ENCODE results near the gene XPO5. TPM values are rescaled to one million over a fixed set of nuclear protein-coding genes. Genes with fewer than 3 reads are reported as not detected.

Gene XPO5
- total and polyA plus RNA-seq, 2 of the 4 experiments (the other 2 are of a cell fraction), result 29.0 to 30.1 TPM

DNA sequence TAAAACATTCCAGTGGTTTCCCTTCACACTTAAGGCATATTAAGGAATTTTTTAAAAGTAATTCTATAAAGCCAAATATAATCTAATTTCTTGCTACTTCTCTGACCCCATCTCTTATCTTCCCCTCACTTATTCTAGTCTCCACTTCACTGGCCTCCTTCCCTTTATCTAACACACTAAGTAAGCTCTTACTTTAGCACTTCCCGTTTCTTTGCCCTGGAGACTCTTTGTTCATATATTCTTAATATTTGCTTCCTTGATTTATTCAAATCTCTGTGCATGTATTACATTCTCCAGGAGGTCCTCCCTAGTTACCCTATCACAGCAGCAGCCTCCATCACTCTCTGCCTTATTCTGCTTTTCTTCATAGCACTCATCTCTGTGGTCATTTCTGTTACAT is 33.0 kb upstream of the XPO5 start:
- peaks cover 14% of the 10 kb centered on the region for H3K36me3 ChIP-seq (ENCODE audit: control insufficient read depth, insufficient read depth, low read length)
- no peaks in the 10 kb centered on the region for H3K9me1 ChIP-seq (ENCODE audit: insufficient read depth, low read length)
- no peak overlapping the region for H2BK15ac ChIP-seq (ENCODE audit: low read depth, low read length)
- no peak overlapping the region for H3K27ac ChIP-seq (ENCODE audit: insufficient read depth, low read length)
- no peak for TF ChIP-seq NFE2L2 (IDR thresholded peaks at IDR 0.05; ENCODE audit: low read depth, low read length)
- no peak for TF ChIP-seq MAZ (IDR thresholded peaks at IDR 0.05; ENCODE audit: borderline replicate concordance, low read depth, low read length)
- TF ChIP-seq, protein P1, sequence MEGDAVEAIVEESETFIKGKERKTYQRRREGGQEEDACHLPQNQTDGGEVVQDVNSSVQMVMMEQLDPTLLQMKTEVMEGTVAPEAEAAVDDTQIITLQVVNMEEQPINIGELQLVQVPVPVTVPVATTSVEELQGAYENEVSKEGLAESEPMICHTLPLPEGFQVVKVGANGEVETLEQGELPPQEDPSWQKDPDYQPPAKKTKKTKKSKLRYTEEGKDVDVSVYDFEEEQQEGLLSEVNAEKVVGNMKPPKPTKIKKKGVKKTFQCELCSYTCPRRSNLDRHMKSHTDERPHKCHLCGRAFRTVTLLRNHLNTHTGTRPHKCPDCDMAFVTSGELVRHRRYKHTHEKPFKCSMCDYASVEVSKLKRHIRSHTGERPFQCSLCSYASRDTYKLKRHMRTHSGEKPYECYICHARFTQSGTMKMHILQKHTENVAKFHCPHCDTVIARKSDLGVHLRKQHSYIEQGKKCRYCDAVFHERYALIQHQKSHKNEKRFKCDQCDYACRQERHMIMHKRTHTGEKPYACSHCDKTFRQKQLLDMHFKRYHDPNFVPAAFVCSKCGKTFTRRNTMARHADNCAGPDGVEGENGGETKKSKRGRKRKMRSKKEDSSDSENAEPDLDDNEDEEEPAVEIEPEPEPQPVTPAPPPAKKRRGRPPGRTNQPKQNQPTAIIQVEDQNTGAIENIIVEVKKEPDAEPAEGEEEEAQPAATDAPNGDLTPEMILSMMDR (conservative IDR thresholded peaks at IDR 0.05; ENCODE audit: low read depth, low read length), result no peak
- TF ChIP-seq CHD1 (IDR thresholded peaks at IDR 0.05; ENCODE audit: low read depth, low read length), result no peak
- no peak for TF ChIP-seq MAFK (IDR thresholded peaks at IDR 0.05; ENCODE audit: low read depth, low read length)
- TF ChIP-seq RCOR1 (IDR thresholded peaks at IDR 0.05; ENCODE audit: insufficient replicate concordance, low read length), result no peak
- TF ChIP-seq FOS (IDR thresholded peaks at IDR 0.05; ENCODE audit: low read depth, low read length), result no peak
- no peak for TF ChIP-seq POLR2A (IDR thresholded peaks at IDR 0.05; ENCODE audit: low read depth, low read length)
- TF ChIP-seq CEBPB (IDR thresholded peaks at IDR 0.05; ENCODE audit: low read depth, low read length), result no peak
- TF ChIP-seq, protein P2, sequence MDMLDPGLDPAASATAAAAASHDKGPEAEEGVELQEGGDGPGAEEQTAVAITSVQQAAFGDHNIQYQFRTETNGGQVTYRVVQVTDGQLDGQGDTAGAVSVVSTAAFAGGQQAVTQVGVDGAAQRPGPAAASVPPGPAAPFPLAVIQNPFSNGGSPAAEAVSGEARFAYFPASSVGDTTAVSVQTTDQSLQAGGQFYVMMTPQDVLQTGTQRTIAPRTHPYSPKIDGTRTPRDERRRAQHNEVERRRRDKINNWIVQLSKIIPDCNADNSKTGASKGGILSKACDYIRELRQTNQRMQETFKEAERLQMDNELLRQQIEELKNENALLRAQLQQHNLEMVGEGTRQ (IDR thresholded peaks at IDR 0.05; ENCODE audit: low read depth, low read length), result no peak
- TF ChIP-seq, protein P3, sequence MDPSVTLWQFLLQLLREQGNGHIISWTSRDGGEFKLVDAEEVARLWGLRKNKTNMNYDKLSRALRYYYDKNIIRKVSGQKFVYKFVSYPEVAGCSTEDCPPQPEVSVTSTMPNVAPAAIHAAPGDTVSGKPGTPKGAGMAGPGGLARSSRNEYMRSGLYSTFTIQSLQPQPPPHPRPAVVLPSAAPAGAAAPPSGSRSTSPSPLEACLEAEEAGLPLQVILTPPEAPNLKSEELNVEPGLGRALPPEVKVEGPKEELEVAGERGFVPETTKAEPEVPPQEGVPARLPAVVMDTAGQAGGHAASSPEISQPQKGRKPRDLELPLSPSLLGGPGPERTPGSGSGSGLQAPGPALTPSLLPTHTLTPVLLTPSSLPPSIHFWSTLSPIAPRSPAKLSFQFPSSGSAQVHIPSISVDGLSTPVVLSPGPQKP (IDR thresholded peaks at IDR 0.05; ENCODE audit: borderline replicate concordance, low read depth, low read length), result no peak
- no peak for TF ChIP-seq RFX5 (IDR thresholded peaks at IDR 0.05; ENCODE audit: low read depth, low read length)
- no peak for TF ChIP-seq SMC3 (IDR thresholded peaks at IDR 0.05; ENCODE audit: low read depth, low read length)
- TF ChIP-seq RAD21 (IDR thresholded peaks at IDR 0.05; ENCODE audit: low read length), result no peak
- no peak for TF ChIP-seq MXI1 (IDR thresholded peaks at IDR 0.05; ENCODE audit: borderline replicate concordance, low read depth, low read length)
- no peak for TF ChIP-seq BHLHE40 (IDR thresholded peaks at IDR 0.05; ENCODE audit: low read depth, low read length)
- H4K5ac ChIP-seq (ENCODE audit: low read depth, low read length), result no peak overlapping the region
- H3K79me1 ChIP-seq (ENCODE audit: low read depth in 1 of 2, low read length in 2 of 2), result peaks cover 5 to 15% of the 10 kb centered on the region in 2 experiments
- H3K4ac ChIP-seq (ENCODE audit: low read depth, low read length), result no peak overlapping the region
- dilution Hi-C loops (cut with HindIII; ENCODE audit: low sequenced_read_pairs, unreplicated experiment), result no loop called here
- no peak overlapping the region for H3K23ac ChIP-seq (ENCODE audit: low read depth, low read length)
- no peak overlapping the region for H3K4me3 ChIP-seq (ENCODE audit: insufficient read depth, low read depth, low read length)
- H3K9me3 ChIP-seq (ENCODE audit: control insufficient read depth, insufficient read depth, low read length), result no peaks in the 10 kb centered on the region
- no peak overlapping the region for H2BK5ac ChIP-seq (ENCODE audit: low read depth, low read length, poor library complexity, severe bottlenecking)
- no peak overlapping the region for H2AFZ ChIP-seq (replicated peaks; ENCODE audit: low read length, poor library complexity)
- no peak overlapping the region for H2AK5ac ChIP-seq (ENCODE audit: low read depth, low read length)
- H4K20me1 ChIP-seq (ENCODE audit: insufficient read depth, low read length), result peaks cover 4% of the 10 kb centered on the region; the same call in 1 of the 2 replicates
- H3K27me3 ChIP-seq (ENCODE audit: control insufficient read depth, insufficient read depth, low read length), result no peaks in the 10 kb centered on the region
- no peak overlapping the region for H3K56ac ChIP-seq (ENCODE audit: extremely low read depth, insufficient read depth, low read length)
- intact Hi-C loops (cut with micrococcal nuclease), result loop anchor here (1.0 kb wide), 2 partner anchors 164 to 470 kb away; no protein-coding TSS in a partner anchor
- H2BK20ac ChIP-seq (ENCODE audit: low read depth, low read length), result no peak overlapping the region
- DNase-seq (no peak), ATAC-seq (ENCODE audit: low read depth) (no peak)
- H4K8ac ChIP-seq (ENCODE audit: low read depth in 2 of 2, low read length in 2 of 2), result no peak overlapping the region
- ChIA-PET CTCF (interaction anchor here (0.6 to 1.6 kb wide), 3 partner anchors 11 to 470 kb away, joined by 3 to 8 read pairs (median 6); no protein-coding TSS in a partner anchor), POLR2A (ENCODE audit: unreplicated experiment) (no interaction called here)
- H3K4me1 ChIP-seq (ENCODE audit: control insufficient read depth, insufficient read depth, low read length), result no peaks in the 10 kb centered on the region
- no peak overlapping the region for H3K14ac ChIP-seq (replicated peaks; ENCODE audit: low read depth, low read length)
- no peak overlapping the region; the same call in 1 of the 2 replicates for H3K9ac ChIP-seq (ENCODE audit: low read depth, low read length)
- WGBS, 2 experiments (ENCODE audit: extremely low coverage in 2 of 2, insufficient read length in 1 of 2), result no CpG with 5 or more reads among the region's 1 CpG
- no peak overlapping the region for H3K4me2 ChIP-seq (ENCODE audit: low read depth, low read length)
- no TSS peak for BruUV-seq (replicated peaks)
- H4K91ac ChIP-seq (ENCODE audit: insufficient read depth, low read depth, low read length), result no peak overlapping the region
- no peak overlapping the region for H2BK120ac ChIP-seq (ENCODE audit: low read depth, low read length)
- no peak overlapping the region for H3K18ac ChIP-seq (ENCODE audit: low read depth, low read length)
- H2AK9ac ChIP-seq (replicated peaks; ENCODE audit: low read depth, low read length, poor library complexity), result no peak overlapping the region
- in situ Hi-C loops (cut with MboI; ENCODE audit: low sequenced_read_pairs), result loop anchor here (10.0 kb wide), 1 partner anchor 466 kb away; no protein-coding TSS in a partner anchor
